Sigmoid colon (tissue), 7 donors: ENCODE data around the gene PHF5A. TPM values are rescaled to one million over a fixed set of nuclear protein-coding genes. Genes with fewer than 3 reads are reported as not detected.

Source experiments
- DNase-seq: peaks from one replicate; pipeline ENCODE4 v3.0.0-alpha.2; 2019
- H3K27ac ChIP-seq, 4 donors: fragments of 200-600 bp; sonication (generic); one replicate each; pipeline ENCODE4 v1.5.1; 2016 to 2019; ENCODE audit warnings: mild to moderate bottlenecking in 1 of 4
- H3K27me3 ChIP-seq, 3 donors: fragments of 200-600 bp; sonication (generic); one replicate each; pipeline ENCODE4 v1.5.1; 2019; ENCODE audit warnings: mild to moderate bottlenecking in 1 of 3
- H3K36me3 ChIP-seq, 4 donors: fragments of 200-600 bp; sonication (generic); one replicate each; pipeline ENCODE4 v1.5.1; 2016 to 2019
- H3K4me1 ChIP-seq, 4 donors: fragments of 200-600 bp; sonication (generic); one replicate each; pipeline ENCODE4 v1.5.1; 2017 to 2019
- H3K4me3 ChIP-seq, 4 donors: fragments of 200-600 bp; sonication (generic); one replicate each; pipeline ENCODE4 v1.5.1; 2017 to 2019; ENCODE audit warnings: mild to moderate bottlenecking in 2 of 4, moderate library complexity in 1 of 4
- H3K9me3 ChIP-seq, 4 donors: fragments of 200-600 bp in 3 of 4; sonication (generic) in 3 of 4; one replicate each; pipeline versions ENCODE4 v1.5.1 to v1.6.1; 2013 to 2019
- EP300 ChIP-seq, 4 donors: sonication (generic); formaldehyde crosslinking; IDR thresholded peaks; one replicate each; pipeline ENCODE4 v1.6.1; 2017; ENCODE audit warnings: antibody characterized with exemption in 4 of 4
- POLR2A ChIP-seq, 2 donors: fragments of 450-650 bp; IDR thresholded peaks; one replicate each; pipeline ENCODE4 v1.6.1; 2016; ENCODE audit warnings: antibody characterized with exemption in 2 of 2, mild to moderate bottlenecking in 2 of 2, moderate library complexity in 2 of 2
- POLR2AphosphoS5 ChIP-seq, 4 donors: sonication (generic); formaldehyde crosslinking; IDR thresholded peaks; one replicate each; pipeline ENCODE4 v1.6.1; 2017; ENCODE audit warnings: antibody characterized with exemption in 4 of 4
- WGBS, 2 donors: extraction: QIAGEN DNeasy Blood & Tissue Kit; methylation state at CpG; one replicate each; pipeline ENCODE4 v1.1.7; 2013; 5-methylcytosine and 5-hydroxymethylcytosine counted together
- intact Hi-C: fragments of 100-400 bp; cut with DNase I; formaldehyde crosslinking; loops from one replicate; pipeline ENCODE4 v1.15.1; 2023
- polyA plus RNA-seq, 3 donors: library from polyadenylated mRNA; stranded (reverse); fragments of 200-250 nt; gene quantifications; one replicate each; pipeline ENCODE4 v1.2.3, GENCODE V29; 2013
- total RNA-seq, 4 donors: library from RNA; depleted of rRNA; stranded (reverse); fragments of >200 nt; gene quantifications; one replicate each; pipeline ENCODE4 v1.1.0, GENCODE V29; 2016
- TF ChIP-seq, protein P1 (sequence below), 4 experiments: fragments of 450-650 bp in 3 of 4; fragments of 200-600 bp in 1 of 4; IDR thresholded peaks; one replicate each; pipeline ENCODE4 v1.5.1; 2016 to 2019; ENCODE audit warnings: antibody characterized with exemption in 4 of 4, mild to moderate bottlenecking in 3 of 4, moderate library complexity in 2 of 4
- donor health status: healthy with polysubstance abuse.
- donor health status: Bipolar disorder and iron deficiency.
- donor health status: healthy.

Gene PHF5A
- total and polyA plus RNA-seq, 7 donors, result 31.9 to 59.6 (median 53.3) TPM

- no peaks in the 10 kb centered on the region for H3K27me3 ChIP-seq
- no peaks in the 10 kb centered on the region for H3K9me3 ChIP-seq
- WGBS, 2 donors, result 91 to 95% methylated on average over 23 of the region's 23 CpGs
- no peak for DNase-seq
- TF ChIP-seq POLR2AphosphoS5 (IDR thresholded peaks at IDR 0.05), result no peak
- TF ChIP-seq EP300 (IDR thresholded peaks at IDR 0.05), result no peak
- TF ChIP-seq, protein P1, sequence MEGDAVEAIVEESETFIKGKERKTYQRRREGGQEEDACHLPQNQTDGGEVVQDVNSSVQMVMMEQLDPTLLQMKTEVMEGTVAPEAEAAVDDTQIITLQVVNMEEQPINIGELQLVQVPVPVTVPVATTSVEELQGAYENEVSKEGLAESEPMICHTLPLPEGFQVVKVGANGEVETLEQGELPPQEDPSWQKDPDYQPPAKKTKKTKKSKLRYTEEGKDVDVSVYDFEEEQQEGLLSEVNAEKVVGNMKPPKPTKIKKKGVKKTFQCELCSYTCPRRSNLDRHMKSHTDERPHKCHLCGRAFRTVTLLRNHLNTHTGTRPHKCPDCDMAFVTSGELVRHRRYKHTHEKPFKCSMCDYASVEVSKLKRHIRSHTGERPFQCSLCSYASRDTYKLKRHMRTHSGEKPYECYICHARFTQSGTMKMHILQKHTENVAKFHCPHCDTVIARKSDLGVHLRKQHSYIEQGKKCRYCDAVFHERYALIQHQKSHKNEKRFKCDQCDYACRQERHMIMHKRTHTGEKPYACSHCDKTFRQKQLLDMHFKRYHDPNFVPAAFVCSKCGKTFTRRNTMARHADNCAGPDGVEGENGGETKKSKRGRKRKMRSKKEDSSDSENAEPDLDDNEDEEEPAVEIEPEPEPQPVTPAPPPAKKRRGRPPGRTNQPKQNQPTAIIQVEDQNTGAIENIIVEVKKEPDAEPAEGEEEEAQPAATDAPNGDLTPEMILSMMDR (IDR thresholded peaks at IDR 0.05), result no peak
- TF ChIP-seq POLR2A (IDR thresholded peaks at IDR 0.05), result no peak
- H3K4me3 ChIP-seq, result no peak overlapping the region
- intact Hi-C loops, result no loop called here
- H3K4me1 ChIP-seq, result peaks cover 0 to 15% (median 14%) of the 10 kb centered on the region in 4 donors
- H3K27ac ChIP-seq, result no peak overlapping the region
- peaks cover 10 to 77% (median 31%) of the 10 kb centered on the region in 4 donors for H3K36me3 ChIP-seq
Observed at GRCh38 chr22:41507330-41508063, 39.0 kb upstream of the PHF5A start.

DNA sequence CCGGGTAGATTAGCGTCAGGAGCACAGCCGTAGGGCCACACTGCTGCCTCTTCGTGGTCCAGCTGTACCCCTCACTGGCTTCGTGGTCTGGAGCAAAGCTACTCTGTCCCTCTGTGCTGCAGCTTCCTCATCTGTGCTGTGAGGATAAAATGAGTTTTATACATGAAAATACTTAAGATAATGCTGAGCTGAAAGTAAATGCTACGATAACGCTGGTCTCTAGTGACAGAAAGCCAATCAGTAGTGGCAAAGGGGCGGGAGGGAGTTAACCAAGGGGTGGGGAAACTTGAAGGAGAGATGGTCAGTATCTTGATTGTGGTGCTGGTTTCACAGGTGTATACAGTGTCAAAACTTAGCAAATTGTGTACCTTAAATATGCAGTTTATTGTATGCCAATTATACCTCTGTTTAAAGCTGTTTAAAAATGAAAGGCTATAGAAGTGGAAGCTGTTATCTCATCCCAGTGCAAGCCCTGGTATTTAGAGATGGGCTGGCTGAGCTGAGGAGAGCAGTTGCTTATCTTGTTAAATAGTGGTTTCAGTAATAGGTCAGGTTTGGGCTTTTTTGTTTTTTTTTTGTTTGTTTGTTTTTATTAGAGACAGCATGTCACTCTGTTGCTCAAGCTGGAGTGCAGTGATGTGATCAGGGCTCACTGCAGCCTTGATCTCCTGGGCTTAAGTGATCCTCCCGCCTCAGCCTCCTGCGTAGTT lies 37.2 kb upstream of the PHF5A start:
- no peak for DNase-seq
- Histone ChIP-seq H3K36me3 (peaks cover 14 to 84% (median 42%) of the 10 kb centered on the region in 4 donors), H3K9me3 (no peaks in the 10 kb centered on the region), H3K27ac (no peak overlapping the region), H3K4me3 (no peak overlapping the region), H3K27me3 (no peaks in the 10 kb centered on the region), H3K4me1 (no peaks in the 10 kb centered on the region)
- WGBS, 2 donors, result 92 to 95% methylated on average over 10 of the region's 10 CpGs
- TF ChIP-seq POLR2AphosphoS5 (IDR thresholded peaks at IDR 0.05), result no peak
- no peak for TF ChIP-seq EP300 (IDR thresholded peaks at IDR 0.05)
- TF ChIP-seq, protein P1 (IDR thresholded peaks at IDR 0.05), result no peak
- no peak for TF ChIP-seq POLR2A (IDR thresholded peaks at IDR 0.05)
- intact Hi-C loops, result no loop called here

GRCh38 chr22:41504816-41505215 lies 36.3 kb upstream of the PHF5A start:
- no peaks in the 10 kb centered on the region for H3K4me1 ChIP-seq

GRCh38 chr22:41504397-41504796 lies 35.9 kb upstream of the PHF5A start:
- WGBS, 2 donors, result 85 to 90% methylated on average over 7 of the region's 7 CpGs
- no peak overlapping the region for H3K4me3 ChIP-seq
- H3K9me3 ChIP-seq, result no peaks in the 10 kb centered on the region
- no peak for DNase-seq
- H3K4me1 ChIP-seq, result no peaks in the 10 kb centered on the region
- no peak for TF ChIP-seq POLR2A (IDR thresholded peaks at IDR 0.05)
- TF ChIP-seq, protein P1 (IDR thresholded peaks at IDR 0.05), result no peak
- TF ChIP-seq POLR2AphosphoS5 (IDR thresholded peaks at IDR 0.05), result no peak
- TF ChIP-seq EP300 (IDR thresholded peaks at IDR 0.05), result no peak
- H3K27me3 ChIP-seq, result no peaks in the 10 kb centered on the region
- peak overlapping the region in 1 of 4 donors; percentile 11 for H3K27ac ChIP-seq
- intact Hi-C loops, result no loop called here
- peaks cover 14 to 84% (median 39%) of the 10 kb centered on the region in 4 donors for H3K36me3 ChIP-seq

More at GRCh38 chr22:41504816-41505215, 36.3 kb upstream of the PHF5A start:
- intact Hi-C loops, result no loop called here
- H3K36me3 ChIP-seq, result peaks cover 14 to 84% (median 40%) of the 10 kb centered on the region in 4 donors
- TF ChIP-seq, protein P1 (IDR thresholded peaks at IDR 0.05), result no peak
- TF ChIP-seq EP300 (IDR thresholded peaks at IDR 0.05), result no peak
- TF ChIP-seq POLR2AphosphoS5 (IDR thresholded peaks at IDR 0.05), result no peak
- TF ChIP-seq POLR2A (IDR thresholded peaks at IDR 0.05), result no peak
- no peak overlapping the region for H3K27ac ChIP-seq
- H3K9me3 ChIP-seq, result no peaks in the 10 kb centered on the region
- DNase-seq, result no peak
- H3K27me3 ChIP-seq, result no peaks in the 10 kb centered on the region
- H3K4me3 ChIP-seq, result no peak overlapping the region
- 71 to 88% methylated on average over 4 of the region's 4 CpGs for WGBS, 2 donors
